IMR-90 (cell line): ENCODE measurements around the gene SLC5A1. TPM values are rescaled to one million over a fixed set of nuclear protein-coding genes. Genes with fewer than 3 reads are reported as not detected.

Experiments
- ATAC-seq: fragments of 200-7000 bp; cut with Tn5 transposase; 2 replicates; pipeline ENCODE4 v1.9.1; 2020; ENCODE audit warnings: low read depth, mild to moderate bottlenecking, moderate library complexity
- BruUV-seq: library from RNA; stranded (reverse); fragments of 400-500 nt; replicated peaks from 2 replicates; lab custom pipeline; 2021; lab: Mats Ljungman, UMichigan
- CTCF ChIA-PET: fragments of 300-600 bp; formaldehyde crosslinking; extraction: SDS; loops from one replicate; lab custom pipeline; 2021; ENCODE audit warnings: antibody characterized with exemption; lab: Yijun Ruan, JAX
- POLR2A ChIA-PET: fragments of 300-600 bp; sonication (Branson Sonifier 250); formaldehyde crosslinking; loops from one replicate; lab custom pipeline; 2022; ENCODE audit warnings: antibody characterized with exemption; ENCODE audit not compliant: unreplicated experiment; lab: Charles Lee
- DNase-seq: peaks from one replicate; pipeline ENCODE4 v3.0.0; 2013
- H2AFZ ChIP-seq: replicated peaks from 2 replicates; pipeline ENCODE3; 2013; ENCODE audit warnings: low read length, mild to moderate bottlenecking; ENCODE audit not compliant: poor library complexity
- H2AK5ac ChIP-seq: 2 replicates; pipeline ENCODE4 v1.6.1; 2013; ENCODE audit warnings: low read depth, low read length, inconsistent platforms
- H2AK9ac ChIP-seq: replicated peaks from 2 replicates; pipeline ENCODE3; 2013; ENCODE audit warnings: mild to moderate bottlenecking, low read depth, low read length, moderate library complexity; ENCODE audit not compliant: poor library complexity
- H2BK120ac ChIP-seq: 2 replicates; pipeline ENCODE4 v1.6.1; 2013; ENCODE audit warnings: low read depth, low read length, inconsistent platforms
- H2BK15ac ChIP-seq: 3 replicates; pipeline ENCODE4 v1.6.1; 2013; ENCODE audit warnings: low read depth, low read length, inconsistent platforms
- H2BK20ac ChIP-seq: 2 replicates; pipeline ENCODE4 v1.6.1; 2013; ENCODE audit warnings: low read depth, mild to moderate bottlenecking, inconsistent platforms, low read length, moderate library complexity
- H2BK5ac ChIP-seq: 2 replicates; pipeline ENCODE4 v1.6.1; 2013; ENCODE audit warnings: mild to moderate bottlenecking, low read depth, low read length, inconsistent platforms; ENCODE audit not compliant: poor library complexity, severe bottlenecking
- H3K14ac ChIP-seq: replicated peaks from 2 replicates; pipeline ENCODE4 v1.6.1; 2013; ENCODE audit warnings: low read depth, low read length, inconsistent platforms
- H3K18ac ChIP-seq: 2 replicates; pipeline ENCODE4 v1.6.1; 2013; ENCODE audit warnings: low read depth, low read length, control low read depth
- H3K23ac ChIP-seq: 2 replicates; pipeline ENCODE4 v1.6.1; 2013; ENCODE audit warnings: low read depth, low read length, inconsistent platforms
- H3K27ac ChIP-seq: 2 replicates; pipeline ENCODE4 v1.5.1; 2013; ENCODE audit warnings: mild to moderate bottlenecking, control low read depth, low read length; ENCODE audit not compliant: insufficient read depth
- H3K27me3 ChIP-seq: 2 replicates; pipeline ENCODE4 v1.6.1; 2013; ENCODE audit warnings: low read length; ENCODE audit not compliant: control insufficient read depth, insufficient read depth
- H3K36me3 ChIP-seq: 2 replicates; pipeline ENCODE4 v1.6.1; 2013; ENCODE audit warnings: low read length, mixed read lengths; ENCODE audit not compliant: control insufficient read depth, insufficient read depth
- H3K4ac ChIP-seq: 2 replicates; pipeline ENCODE4 v1.6.1; 2013; ENCODE audit warnings: low read depth, low read length, inconsistent platforms
- H3K4me1 ChIP-seq: 2 replicates; pipeline ENCODE4 v1.6.1; 2013; ENCODE audit warnings: low read length, mixed read lengths; ENCODE audit not compliant: control insufficient read depth, insufficient read depth
- H3K4me2 ChIP-seq: 2 replicates; pipeline ENCODE4 v1.6.1; 2013; ENCODE audit warnings: low read depth, mild to moderate bottlenecking, control low read depth, low read length, moderate library complexity
- H3K4me3 ChIP-seq: 2 replicates; pipeline ENCODE4 v1.5.1; 2013; ENCODE audit warnings: low read depth, mild to moderate bottlenecking, control low read depth, low read length, moderate library complexity; ENCODE audit not compliant: insufficient read depth
- H3K56ac ChIP-seq: 2 replicates; pipeline ENCODE4 v1.6.1; 2013; ENCODE audit warnings: low read length, inconsistent platforms; ENCODE audit not compliant: insufficient read depth; ENCODE audit errors: extremely low read depth
- H3K79me1 ChIP-seq, 2 experiments: 2 replicates each; pipeline ENCODE4 v1.6.1; 2013; ENCODE audit warnings: low read length in 2 of 2, inconsistent platforms in 1 of 2, low read depth in 1 of 2
- H3K9ac ChIP-seq: 2 replicates; pipeline ENCODE4 v1.6.1; 2013; ENCODE audit warnings: low read depth, low read length, control low read depth
- H3K9me1 ChIP-seq: 2 replicates; pipeline ENCODE4 v1.6.1; 2013; ENCODE audit warnings: low read length, inconsistent platforms; ENCODE audit not compliant: insufficient read depth
- H3K9me3 ChIP-seq: 2 replicates; pipeline ENCODE4 v1.6.1; 2013; ENCODE audit warnings: low read length; ENCODE audit not compliant: control insufficient read depth, insufficient read depth
- H4K20me1 ChIP-seq: 2 replicates; pipeline ENCODE4 v1.6.1; 2013; ENCODE audit warnings: low read length, inconsistent platforms; ENCODE audit not compliant: insufficient read depth
- H4K5ac ChIP-seq: 2 replicates; pipeline ENCODE4 v1.6.1; 2013; ENCODE audit warnings: mild to moderate bottlenecking, low read depth, low read length, control low read depth
- H4K8ac ChIP-seq, 2 experiments: 2 replicates each; pipeline ENCODE4 v1.6.1; 2013; ENCODE audit warnings: low read depth in 2 of 2, low read length in 2 of 2, control low read depth in 1 of 2, inconsistent platforms in 1 of 2
- H4K91ac ChIP-seq: 2 replicates; pipeline ENCODE4 v1.6.1; 2013; ENCODE audit warnings: low read depth, low read length, inconsistent platforms; ENCODE audit not compliant: insufficient read depth
- BHLHE40 ChIP-seq: fragments of 150-350 bp; IDR thresholded peaks from 2 replicates; pipeline ENCODE4 v1.6.1; 2016; ENCODE audit warnings: mild to moderate bottlenecking, low read depth, low read length
- CEBPB ChIP-seq: IDR thresholded peaks from 2 replicates; pipeline ENCODE4 v1.6.1; 2012; ENCODE audit warnings: low read depth, low read length, improper control_type of control experiment
- CHD1 ChIP-seq: IDR thresholded peaks from 2 replicates; pipeline ENCODE4 v1.6.1; 2012; ENCODE audit warnings: low read depth, low read length, improper control_type of control experiment
- FOS ChIP-seq: fragments of 150-350 bp; IDR thresholded peaks from 2 replicates; pipeline ENCODE4 v1.6.1; 2016; ENCODE audit warnings: low read depth, low read length
- MAFK ChIP-seq: IDR thresholded peaks from 2 replicates; pipeline ENCODE4 v1.6.1; 2012; ENCODE audit warnings: low read depth, low read length, improper control_type of control experiment
- MAZ ChIP-seq: IDR thresholded peaks from 2 replicates; pipeline ENCODE4 v1.6.1; 2012; ENCODE audit warnings: low read depth, mild to moderate bottlenecking, low read length, improper control_type of control experiment, moderate library complexity, borderline replicate concordance
- MXI1 ChIP-seq: IDR thresholded peaks from 2 replicates; pipeline ENCODE4 v1.6.1; 2012; ENCODE audit warnings: low read depth, mild to moderate bottlenecking, low read length, moderate library complexity, borderline replicate concordance
- NFE2L2 ChIP-seq: fragments of 150-350 bp; IDR thresholded peaks from 2 replicates; pipeline ENCODE4 v1.6.1; 2016; ENCODE audit warnings: low read depth, mild to moderate bottlenecking, low read length
- POLR2A ChIP-seq: IDR thresholded peaks from 2 replicates; pipeline ENCODE4 v1.6.1; 2012; ENCODE audit warnings: mild to moderate bottlenecking, low read depth, low read length
- RAD21 ChIP-seq: IDR thresholded peaks from 2 replicates; pipeline ENCODE4 v1.6.1; 2012; ENCODE audit warnings: low read length, improper control_type of control experiment
- RCOR1 ChIP-seq: IDR thresholded peaks from 2 replicates; pipeline ENCODE4 v1.6.1; 2012; ENCODE audit warnings: mild to moderate bottlenecking, low read length, improper control_type of control experiment; ENCODE audit not compliant: insufficient replicate concordance
- RFX5 ChIP-seq: IDR thresholded peaks from 2 replicates; pipeline ENCODE4 v1.8.0; 2012; ENCODE audit warnings: low read depth, mild to moderate bottlenecking, low read length, moderate library complexity
- SMC3 ChIP-seq: fragments of 150-350 bp; IDR thresholded peaks from 2 replicates; pipeline ENCODE4 v1.6.1; 2016; ENCODE audit warnings: low read depth, mild to moderate bottlenecking, antibody characterized with exemption, low read length, moderate library complexity
- WGBS, 2 experiments: methylation state at CpG; one replicate each; pipeline versions ENCODE4 v1.1.5 to v1.1.7; 2013; ENCODE audit warnings: missing lambda C conversion rate in 2 of 2; ENCODE audit not compliant: insufficient read length in 1 of 2; ENCODE audit errors: extremely low coverage in 2 of 2; 5-methylcytosine and 5-hydroxymethylcytosine counted together
- dilution Hi-C: fragments of 300-500 bp; cut with HindIII; formaldehyde crosslinking; loops from one replicate; pipeline ENCODE4 v1.14.3; 2018; ENCODE audit warnings: low sequenced_read_pairs; ENCODE audit not compliant: unreplicated experiment
- in situ Hi-C: fragments of 300-500 bp; cut with MboI; formaldehyde crosslinking; loops from 3 replicates; pipeline ENCODE4 v1.14.3; 2019; ENCODE audit warnings: low sequenced_read_pairs, inconsistent platforms, mixed read lengths
- intact Hi-C: fragments of 100-400 bp; cut with micrococcal nuclease; formaldehyde crosslinking; loops from 2 replicates; pipeline ENCODE4 v1.10.0; 2022
- polyA plus RNA-seq, 3 experiments: library from polyadenylated mRNA; depleted of rRNA; stranded (reverse); fragments of >200 nt; gene quantifications; 2 replicates each; pipeline ENCODE4 v1.2.3, GENCODE V29; 2012; ENCODE audit warnings: low replicate concordance in 1 of 3
- total RNA-seq: library from RNA; depleted of rRNA; stranded (reverse); fragments of >200 nt; gene quantifications from 2 replicates; pipeline ENCODE4 v1.2.3, GENCODE V29; 2012
- TF ChIP-seq, protein P1 (sequence below): conservative IDR thresholded peaks from 2 replicates; pipeline ENCODE4 v1.5.1; 2012; ENCODE audit warnings: mild to moderate bottlenecking, low read depth, low read length, improper control_type of control experiment
- TF ChIP-seq, protein P2 (sequence below): fragments of 150-350 bp; IDR thresholded peaks from 2 replicates; pipeline ENCODE4 v1.6.1; 2017; ENCODE audit warnings: mild to moderate bottlenecking, antibody characterized with exemption, low read length, low read depth
- TF ChIP-seq, protein P3 (sequence below): fragments of 150-350 bp; IDR thresholded peaks from 2 replicates; pipeline ENCODE4 v1.6.1; 2016; ENCODE audit warnings: low read depth, mild to moderate bottlenecking, low read length, moderate library complexity, borderline replicate concordance

SLC5A1 gene
- total and polyA plus RNA-seq, 2 of the 4 experiments (the other 2 are of a cell fraction), result not detected

DNA sequence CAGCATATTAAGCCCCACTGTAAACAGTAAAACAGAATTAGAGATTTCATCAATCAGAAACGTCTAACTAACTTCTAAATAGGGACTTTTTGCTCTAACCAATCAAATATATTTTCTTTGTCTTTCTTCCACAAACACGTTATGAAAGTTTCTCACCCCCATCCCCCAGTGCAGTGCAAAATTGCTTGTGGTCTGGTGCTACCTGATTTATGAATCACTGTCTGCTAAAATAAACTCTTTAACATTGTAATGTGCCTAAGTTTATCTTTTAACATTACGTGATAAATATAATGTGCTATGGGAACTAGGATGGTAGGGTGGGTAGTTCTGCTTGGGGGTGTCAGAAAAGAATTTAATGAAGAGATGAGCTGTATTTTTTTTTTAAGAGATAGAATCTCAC lies 47.3 kb upstream of the SLC5A1 start:
- no peaks in the 10 kb centered on the region for H4K20me1 ChIP-seq
- POLR2A ChIA-PET, result no interaction called here
- H3K4me2 ChIP-seq, result no peak overlapping the region
- H2AK5ac ChIP-seq, result no peak overlapping the region
- no peak overlapping the region for H3K4ac ChIP-seq
- DNase-seq, result no peak
- H4K5ac ChIP-seq, result no peak overlapping the region
- H3K14ac ChIP-seq, result no peak overlapping the region
- no peak for TF ChIP-seq MXI1
- TF ChIP-seq MAFK, result no peak
- TF ChIP-seq NFE2L2, result no peak
- TF ChIP-seq MAZ, result no peak
- TF ChIP-seq, protein P1, sequence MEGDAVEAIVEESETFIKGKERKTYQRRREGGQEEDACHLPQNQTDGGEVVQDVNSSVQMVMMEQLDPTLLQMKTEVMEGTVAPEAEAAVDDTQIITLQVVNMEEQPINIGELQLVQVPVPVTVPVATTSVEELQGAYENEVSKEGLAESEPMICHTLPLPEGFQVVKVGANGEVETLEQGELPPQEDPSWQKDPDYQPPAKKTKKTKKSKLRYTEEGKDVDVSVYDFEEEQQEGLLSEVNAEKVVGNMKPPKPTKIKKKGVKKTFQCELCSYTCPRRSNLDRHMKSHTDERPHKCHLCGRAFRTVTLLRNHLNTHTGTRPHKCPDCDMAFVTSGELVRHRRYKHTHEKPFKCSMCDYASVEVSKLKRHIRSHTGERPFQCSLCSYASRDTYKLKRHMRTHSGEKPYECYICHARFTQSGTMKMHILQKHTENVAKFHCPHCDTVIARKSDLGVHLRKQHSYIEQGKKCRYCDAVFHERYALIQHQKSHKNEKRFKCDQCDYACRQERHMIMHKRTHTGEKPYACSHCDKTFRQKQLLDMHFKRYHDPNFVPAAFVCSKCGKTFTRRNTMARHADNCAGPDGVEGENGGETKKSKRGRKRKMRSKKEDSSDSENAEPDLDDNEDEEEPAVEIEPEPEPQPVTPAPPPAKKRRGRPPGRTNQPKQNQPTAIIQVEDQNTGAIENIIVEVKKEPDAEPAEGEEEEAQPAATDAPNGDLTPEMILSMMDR, result no peak
- TF ChIP-seq, protein P2, sequence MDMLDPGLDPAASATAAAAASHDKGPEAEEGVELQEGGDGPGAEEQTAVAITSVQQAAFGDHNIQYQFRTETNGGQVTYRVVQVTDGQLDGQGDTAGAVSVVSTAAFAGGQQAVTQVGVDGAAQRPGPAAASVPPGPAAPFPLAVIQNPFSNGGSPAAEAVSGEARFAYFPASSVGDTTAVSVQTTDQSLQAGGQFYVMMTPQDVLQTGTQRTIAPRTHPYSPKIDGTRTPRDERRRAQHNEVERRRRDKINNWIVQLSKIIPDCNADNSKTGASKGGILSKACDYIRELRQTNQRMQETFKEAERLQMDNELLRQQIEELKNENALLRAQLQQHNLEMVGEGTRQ, result no peak
- no peak for TF ChIP-seq CEBPB
- no peak for TF ChIP-seq RCOR1
- no peak for TF ChIP-seq CHD1
- no peak for TF ChIP-seq RAD21
- TF ChIP-seq SMC3, result no peak
- no peak for TF ChIP-seq BHLHE40
- TF ChIP-seq FOS, result no peak
- TF ChIP-seq POLR2A, result no peak
- TF ChIP-seq, protein P3, sequence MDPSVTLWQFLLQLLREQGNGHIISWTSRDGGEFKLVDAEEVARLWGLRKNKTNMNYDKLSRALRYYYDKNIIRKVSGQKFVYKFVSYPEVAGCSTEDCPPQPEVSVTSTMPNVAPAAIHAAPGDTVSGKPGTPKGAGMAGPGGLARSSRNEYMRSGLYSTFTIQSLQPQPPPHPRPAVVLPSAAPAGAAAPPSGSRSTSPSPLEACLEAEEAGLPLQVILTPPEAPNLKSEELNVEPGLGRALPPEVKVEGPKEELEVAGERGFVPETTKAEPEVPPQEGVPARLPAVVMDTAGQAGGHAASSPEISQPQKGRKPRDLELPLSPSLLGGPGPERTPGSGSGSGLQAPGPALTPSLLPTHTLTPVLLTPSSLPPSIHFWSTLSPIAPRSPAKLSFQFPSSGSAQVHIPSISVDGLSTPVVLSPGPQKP, result no peak
- TF ChIP-seq RFX5, result no peak
- H3K27ac ChIP-seq, result no peak overlapping the region
- H3K36me3 ChIP-seq, result no peaks in the 10 kb centered on the region
- no peak overlapping the region for H2BK15ac ChIP-seq
- in situ Hi-C loops, result no loop called here
- H2BK20ac ChIP-seq, result no peak overlapping the region
- H2AK9ac ChIP-seq, result no peak overlapping the region
- no peak overlapping the region for H3K4me3 ChIP-seq
- WGBS, 2 experiments, result no CpG with 5 or more reads among the region's 3 CpGs
- dilution Hi-C loops, result no loop called here
- no peak overlapping the region for H3K56ac ChIP-seq
- no TSS peak for BruUV-seq
- no peak overlapping the region for H2BK120ac ChIP-seq
- H2AFZ ChIP-seq, result no peak overlapping the region
- intact Hi-C loops, result no loop called here
- no peak overlapping the region for H4K8ac ChIP-seq
- no peaks in the 10 kb centered on the region for H3K9me1 ChIP-seq
- no peak overlapping the region for H4K91ac ChIP-seq
- ATAC-seq, result no peak
- H3K27me3 ChIP-seq, result peaks cover 11% of the 10 kb centered on the region
- H3K23ac ChIP-seq, result no peak overlapping the region
- no peak overlapping the region for H3K9ac ChIP-seq
- no peak overlapping the region for H2BK5ac ChIP-seq
- H3K79me1 ChIP-seq, result no peaks in the 10 kb centered on the region
- no peak overlapping the region for H3K18ac ChIP-seq
- H3K9me3 ChIP-seq, result no peaks in the 10 kb centered on the region
- H3K4me1 ChIP-seq, result no peaks in the 10 kb centered on the region
- CTCF ChIA-PET, result no interaction called here
